Esophagus squamous epithelium (tissue), 4 donors: ENCODE measurements around the gene ATP10D.

Source experiments
- POLR2A ChIP-seq, 4 donors: fragments of 450-650 bp; IDR thresholded peaks; one replicate each; pipeline ENCODE4 v1.6.1; 2017; ENCODE audit warnings: antibody characterized with exemption in 4 of 4, mild to moderate bottlenecking in 4 of 4, moderate library complexity in 3 of 4
- TF ChIP-seq, protein P1 (sequence below), 6 experiments: fragments of 450-650 bp in 4 of 6; fragments of 200-600 bp in 2 of 6; sonication (generic) in 2 of 6; IDR thresholded peaks; one replicate each; pipeline ENCODE4 v1.5.1; 2016 to 2019; ENCODE audit warnings: antibody characterized with exemption in 6 of 6, mild to moderate bottlenecking in 4 of 6, moderate library complexity in 4 of 6

GRCh38 chr4:47621181-47621580 is 136.1 kb downstream of the ATP10D start:
- no peak for TF ChIP-seq POLR2A (IDR thresholded peaks at IDR 0.05)
- TF ChIP-seq, protein P1, sequence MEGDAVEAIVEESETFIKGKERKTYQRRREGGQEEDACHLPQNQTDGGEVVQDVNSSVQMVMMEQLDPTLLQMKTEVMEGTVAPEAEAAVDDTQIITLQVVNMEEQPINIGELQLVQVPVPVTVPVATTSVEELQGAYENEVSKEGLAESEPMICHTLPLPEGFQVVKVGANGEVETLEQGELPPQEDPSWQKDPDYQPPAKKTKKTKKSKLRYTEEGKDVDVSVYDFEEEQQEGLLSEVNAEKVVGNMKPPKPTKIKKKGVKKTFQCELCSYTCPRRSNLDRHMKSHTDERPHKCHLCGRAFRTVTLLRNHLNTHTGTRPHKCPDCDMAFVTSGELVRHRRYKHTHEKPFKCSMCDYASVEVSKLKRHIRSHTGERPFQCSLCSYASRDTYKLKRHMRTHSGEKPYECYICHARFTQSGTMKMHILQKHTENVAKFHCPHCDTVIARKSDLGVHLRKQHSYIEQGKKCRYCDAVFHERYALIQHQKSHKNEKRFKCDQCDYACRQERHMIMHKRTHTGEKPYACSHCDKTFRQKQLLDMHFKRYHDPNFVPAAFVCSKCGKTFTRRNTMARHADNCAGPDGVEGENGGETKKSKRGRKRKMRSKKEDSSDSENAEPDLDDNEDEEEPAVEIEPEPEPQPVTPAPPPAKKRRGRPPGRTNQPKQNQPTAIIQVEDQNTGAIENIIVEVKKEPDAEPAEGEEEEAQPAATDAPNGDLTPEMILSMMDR (IDR thresholded peaks at IDR 0.05), result no peak
